ENCODE data around the gene RPL31.

RPL31 gene

DNA sequence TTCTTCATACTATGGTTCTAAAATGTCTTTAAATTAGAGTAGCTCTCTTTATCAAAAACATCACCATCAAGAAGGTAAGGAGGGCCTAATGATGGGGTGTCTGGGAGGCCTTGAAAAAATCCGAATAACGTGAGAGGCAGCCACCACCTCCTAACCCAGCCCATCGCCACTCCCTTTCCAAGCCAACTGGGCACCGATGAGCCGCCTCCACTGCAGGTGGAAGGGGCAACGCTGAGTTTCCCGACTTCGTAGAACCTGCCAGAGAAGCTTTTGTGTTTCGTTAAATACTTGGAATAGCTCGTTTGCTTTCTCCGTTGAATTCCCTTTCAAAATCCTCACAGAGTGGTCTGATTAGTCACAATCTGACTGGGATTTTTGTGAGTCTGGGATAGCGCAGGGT is 22.0 kb upstream of the RPL31 start:
- no peak overlapping the region for H3K27ac ChIP-seq
- H3K36me3 ChIP-seq = no peaks in the 10 kb centered on the region
- H3K27me3 ChIP-seq = peaks cover 7% of the 10 kb centered on the region
- TF ChIP-seq, protein P1, sequence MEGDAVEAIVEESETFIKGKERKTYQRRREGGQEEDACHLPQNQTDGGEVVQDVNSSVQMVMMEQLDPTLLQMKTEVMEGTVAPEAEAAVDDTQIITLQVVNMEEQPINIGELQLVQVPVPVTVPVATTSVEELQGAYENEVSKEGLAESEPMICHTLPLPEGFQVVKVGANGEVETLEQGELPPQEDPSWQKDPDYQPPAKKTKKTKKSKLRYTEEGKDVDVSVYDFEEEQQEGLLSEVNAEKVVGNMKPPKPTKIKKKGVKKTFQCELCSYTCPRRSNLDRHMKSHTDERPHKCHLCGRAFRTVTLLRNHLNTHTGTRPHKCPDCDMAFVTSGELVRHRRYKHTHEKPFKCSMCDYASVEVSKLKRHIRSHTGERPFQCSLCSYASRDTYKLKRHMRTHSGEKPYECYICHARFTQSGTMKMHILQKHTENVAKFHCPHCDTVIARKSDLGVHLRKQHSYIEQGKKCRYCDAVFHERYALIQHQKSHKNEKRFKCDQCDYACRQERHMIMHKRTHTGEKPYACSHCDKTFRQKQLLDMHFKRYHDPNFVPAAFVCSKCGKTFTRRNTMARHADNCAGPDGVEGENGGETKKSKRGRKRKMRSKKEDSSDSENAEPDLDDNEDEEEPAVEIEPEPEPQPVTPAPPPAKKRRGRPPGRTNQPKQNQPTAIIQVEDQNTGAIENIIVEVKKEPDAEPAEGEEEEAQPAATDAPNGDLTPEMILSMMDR (IDR thresholded peaks at IDR 0.05) = no peak
- no peaks in the 10 kb centered on the region for H3K4me1 ChIP-seq (ENCODE audit: control insufficient read depth in 1 of 2, insufficient read depth in 1 of 2, low read depth in 1 of 2, low read length in 1 of 2)
- no peak overlapping the region for H3K4me3 ChIP-seq (ENCODE audit: low read depth in 1 of 2, low read length in 1 of 2)
- H3K9me3 ChIP-seq = no peaks in the 10 kb centered on the region

- Histone ChIP-seq H3K36me3 (no peaks in the 10 kb centered on the region), H3K4me1 (ENCODE audit: control insufficient read depth in 1 of 2, insufficient read depth in 1 of 2, low read depth in 1 of 2, low read length in 1 of 2) (no peaks in the 10 kb centered on the region), H3K27ac (no peak overlapping the region), H3K9me3 (no peaks in the 10 kb centered on the region), H3K27me3 (no peaks in the 10 kb centered on the region), H3K4me3 (ENCODE audit: low read depth in 1 of 2, low read length in 1 of 2) (no peak overlapping the region)
- TF ChIP-seq, protein P1 (IDR thresholded peaks at IDR 0.05) = no peak
Observed at GRCh38 chr2:100981011-100981410, 21.1 kb upstream of the RPL31 start.

DNA sequence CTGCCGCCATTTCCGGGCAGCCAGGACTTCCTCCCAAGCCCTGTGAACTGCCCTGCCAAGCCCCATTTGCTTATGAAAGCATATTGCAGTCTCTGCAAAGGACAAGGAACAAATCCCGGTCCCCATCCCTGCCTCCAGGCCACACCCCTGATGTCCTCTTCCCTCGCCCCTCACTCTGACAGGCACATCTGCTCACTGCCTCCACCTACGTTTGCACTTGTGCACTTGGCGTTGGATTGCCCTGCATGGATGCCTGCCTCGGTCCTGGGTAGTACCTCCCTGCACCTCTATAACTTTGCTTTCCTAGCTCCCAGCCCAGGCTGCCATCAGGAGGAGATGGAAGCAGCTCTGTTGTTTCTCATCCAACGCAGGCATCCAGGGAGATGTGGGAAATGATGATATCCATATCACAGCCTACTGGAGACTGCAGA is 19.6 kb upstream of the RPL31 start:
- Histone ChIP-seq H3K27me3 (no peaks in the 10 kb centered on the region), H3K4me1 (ENCODE audit: control insufficient read depth in 1 of 2, insufficient read depth in 1 of 2, low read depth in 1 of 2, low read length in 1 of 2) (no peaks in the 10 kb centered on the region), H3K36me3 (no peaks in the 10 kb centered on the region), H3K27ac (no peak overlapping the region), H3K9me3 (no peaks in the 10 kb centered on the region), H3K4me3 (ENCODE audit: low read depth in 1 of 2, low read length in 1 of 2) (no peak overlapping the region)
- TF ChIP-seq, protein P1 (IDR thresholded peaks at IDR 0.05) = no peak

DNA sequence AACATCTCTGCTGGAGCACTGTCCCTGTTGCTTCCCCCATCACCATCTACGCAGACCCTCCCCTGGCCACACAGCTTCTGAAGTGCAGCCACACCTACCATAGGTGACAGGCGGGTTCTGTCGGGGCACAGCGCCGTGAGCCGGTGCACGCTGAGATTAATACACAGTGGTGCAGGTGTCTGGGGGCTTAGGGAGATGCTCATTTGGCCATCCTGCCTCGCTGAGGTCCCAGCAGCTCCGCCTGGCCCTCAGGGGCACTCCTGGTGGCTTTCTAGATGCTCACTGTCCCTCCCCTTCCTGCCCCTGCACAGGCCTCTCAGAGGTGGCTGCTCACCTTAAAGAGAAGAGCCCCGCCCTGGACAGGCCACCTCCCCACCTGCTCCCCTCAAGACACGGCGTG is 18.9 kb upstream of the RPL31 start:
- H3K27ac ChIP-seq = no peak overlapping the region
- no peaks in the 10 kb centered on the region for H3K36me3 ChIP-seq
- no peak overlapping the region for H3K4me3 ChIP-seq (ENCODE audit: low read depth in 1 of 2, low read length in 1 of 2)
- no peaks in the 10 kb centered on the region for H3K27me3 ChIP-seq
- H3K9me3 ChIP-seq = no peaks in the 10 kb centered on the region
- TF ChIP-seq, protein P1 (IDR thresholded peaks at IDR 0.05) = no peak
- H3K4me1 ChIP-seq (ENCODE audit: control insufficient read depth in 1 of 2, insufficient read depth in 1 of 2, low read depth in 1 of 2, low read length in 1 of 2) = no peaks in the 10 kb centered on the region

GRCh38 chr2:100983684-100984310 is 18.3 kb upstream of the RPL31 start:
- Histone ChIP-seq H3K27me3 (no peaks in the 10 kb centered on the region), H3K4me1 (ENCODE audit: control insufficient read depth in 1 of 2, insufficient read depth in 1 of 2, low read depth in 1 of 2, low read length in 1 of 2) (no peaks in the 10 kb centered on the region), H3K27ac (no peak overlapping the region), H3K4me3 (ENCODE audit: low read depth in 1 of 2, low read length in 1 of 2) (no peak overlapping the region), H3K9me3 (no peaks in the 10 kb centered on the region), H3K36me3 (no peaks in the 10 kb centered on the region)
- TF ChIP-seq, protein P1 (IDR thresholded peaks at IDR 0.05) = no peak

Data from neutrophil (primary cell).